ENCODE data around the gene SNX2.

DNA sequence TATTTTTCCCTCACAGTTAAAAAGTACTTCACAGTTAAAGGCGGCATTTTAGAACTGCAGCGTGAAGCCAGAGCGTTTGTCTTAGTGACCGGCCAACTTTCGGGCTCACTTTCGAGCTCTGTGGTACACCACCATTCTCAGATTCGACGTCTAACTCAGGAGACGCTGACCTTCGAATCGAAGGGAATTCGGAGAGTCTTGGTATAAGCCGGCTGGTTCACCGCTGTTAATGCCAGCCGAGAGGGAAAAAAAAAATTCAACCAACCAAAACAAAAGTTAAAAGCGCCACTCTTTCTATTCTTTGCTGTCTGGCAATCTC lies 70.0 kb downstream of the SNX2 start:
- TF ChIP-seq, protein P1, sequence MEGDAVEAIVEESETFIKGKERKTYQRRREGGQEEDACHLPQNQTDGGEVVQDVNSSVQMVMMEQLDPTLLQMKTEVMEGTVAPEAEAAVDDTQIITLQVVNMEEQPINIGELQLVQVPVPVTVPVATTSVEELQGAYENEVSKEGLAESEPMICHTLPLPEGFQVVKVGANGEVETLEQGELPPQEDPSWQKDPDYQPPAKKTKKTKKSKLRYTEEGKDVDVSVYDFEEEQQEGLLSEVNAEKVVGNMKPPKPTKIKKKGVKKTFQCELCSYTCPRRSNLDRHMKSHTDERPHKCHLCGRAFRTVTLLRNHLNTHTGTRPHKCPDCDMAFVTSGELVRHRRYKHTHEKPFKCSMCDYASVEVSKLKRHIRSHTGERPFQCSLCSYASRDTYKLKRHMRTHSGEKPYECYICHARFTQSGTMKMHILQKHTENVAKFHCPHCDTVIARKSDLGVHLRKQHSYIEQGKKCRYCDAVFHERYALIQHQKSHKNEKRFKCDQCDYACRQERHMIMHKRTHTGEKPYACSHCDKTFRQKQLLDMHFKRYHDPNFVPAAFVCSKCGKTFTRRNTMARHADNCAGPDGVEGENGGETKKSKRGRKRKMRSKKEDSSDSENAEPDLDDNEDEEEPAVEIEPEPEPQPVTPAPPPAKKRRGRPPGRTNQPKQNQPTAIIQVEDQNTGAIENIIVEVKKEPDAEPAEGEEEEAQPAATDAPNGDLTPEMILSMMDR (IDR thresholded peaks at IDR 0.05): no peak
- TF ChIP-seq EZH2 (IDR thresholded peaks at IDR 0.05; ENCODE audit: borderline replicate concordance, insufficient read depth, low read depth, low read length, poor library complexity, severe bottlenecking): no peak

All from B cell (primary cell).